HG02610 (cell line): Measurements from ENCODE around the gene ALDH5A1.
A peak's percentile ranks its signal among the peaks of the same experiment; 100 is the strongest.

Experiments
- ATAC-seq: cut with Tn5 transposase; IDR thresholded peaks from one replicate; pipeline ENCODE4 v1.9.1; 2021; ENCODE audit warnings: mild to moderate bottlenecking, moderate library complexity; ENCODE audit not compliant: unreplicated experiment

Gene ALDH5A1

GRCh38 chr6:24494821-24495795, at the start of gene ALDH5A1:
Gene ALDH5A1 (plus strand): TSS chr6:24494969. CDS start chr6:24494997, 28 bp downstream.
- peak; percentile 72 for ATAC-seq

- no peak for ATAC-seq
These were observed 49.1 kb upstream of the ALDH5A1 start for GRCh38 chr6:24445704-24446103.

GRCh38 chr6:24446670-24447069, 48.1 kb upstream of the ALDH5A1 start:
- ATAC-seq, result no peak

GRCh38 chr6:24448396-24448795, 46.4 kb upstream of the ALDH5A1 start:
- no peak for ATAC-seq

- no peak for ATAC-seq
These were observed 45.8 kb upstream of the ALDH5A1 start for GRCh38 chr6:24448828-24449525.

GRCh38 chr6:24451581-24452388, 43.0 kb upstream of the ALDH5A1 start:
- no peak for ATAC-seq

- no peak for ATAC-seq
These were observed 40.8 kb upstream of the ALDH5A1 start for GRCh38 chr6:24453921-24454320.

- no peak for ATAC-seq
These were observed 40.3 kb upstream of the ALDH5A1 start for GRCh38 chr6:24454452-24454851.

- no peak for ATAC-seq
These were observed 39.7 kb upstream of the ALDH5A1 start for GRCh38 chr6:24455061-24455460.

GRCh38 chr6:24458134-24458533, 36.6 kb upstream of the ALDH5A1 start:
- no peak for ATAC-seq

- ATAC-seq, result no peak
These were observed 35.8 kb upstream of the ALDH5A1 start for GRCh38 chr6:24458941-24459340.

- ATAC-seq, result no peak
These were observed 33.8 kb upstream of the ALDH5A1 start for GRCh38 chr6:24460966-24461365.

- ATAC-seq, result no peak
These were observed 30.3 kb upstream of the ALDH5A1 start for GRCh38 chr6:24464253-24465038.

- ATAC-seq, result no peak
These were observed 25.0 kb upstream of the ALDH5A1 start for GRCh38 chr6:24469811-24470210.

GRCh38 chr6:24472181-24472580, 22.6 kb upstream of the ALDH5A1 start:
- ATAC-seq, result no peak

GRCh38 chr6:24476631-24477030, 18.1 kb upstream of the ALDH5A1 start:
- no peak for ATAC-seq

- no peak for ATAC-seq
These were observed 17.7 kb upstream of the ALDH5A1 start for GRCh38 chr6:24477070-24477469.

GRCh38 chr6:24478903-24479302, 15.9 kb upstream of the ALDH5A1 start:
- no peak for ATAC-seq

- ATAC-seq, result no peak
These were observed 14.1 kb upstream of the ALDH5A1 start for GRCh38 chr6:24480705-24481104.

- ATAC-seq, result no peak
These were observed 13.3 kb upstream of the ALDH5A1 start for GRCh38 chr6:24481449-24481848.
